GM12878 (cell line): ENCODE data around the gene SLC35E2B. TPM values are rescaled to one million over a fixed set of nuclear protein-coding genes. Genes with fewer than 3 reads are reported as not detected.
A peak's percentile ranks its signal among the peaks of the same experiment; 100 is the strongest.

Source experiments
- ATAC-seq: fragments of 200-7000 bp; cut with Tn5 transposase; 3 replicates; pipeline ENCODE4 v1.9.1; 2020; ENCODE audit warnings: mild to moderate bottlenecking, moderate library complexity
- BruUV-seq: library from RNA; stranded (reverse); fragments of 400-500 nt; replicated peaks from 2 replicates; lab custom pipeline; 2021; lab: Mats Ljungman, UMichigan
- CTCF ChIA-PET: fragments of 300-600 bp; sonication (Branson Sonifier 250); formaldehyde crosslinking; extraction: SDS; loops from one replicate; lab custom pipeline; 2021; ENCODE audit warnings: inconsistent platforms; lab: Yijun Ruan, JAX
- POLR2A ChIA-PET: fragments of 350-600 bp; formaldehyde crosslinking; extraction: SDS; loops from one replicate; lab custom pipeline; 2021; ENCODE audit warnings: inconsistent platforms; lab: Charles Lee
- RAD21 ChIA-PET: fragments of 300-600 bp; sonication (Branson Sonifier 250); formaldehyde crosslinking; loops from one replicate; lab custom pipeline; 2023; ENCODE audit warnings: antibody characterized with exemption; ENCODE audit not compliant: unreplicated experiment; lab: Charles Lee
- SMC1A ChIA-PET: fragments of 300-600 bp; sonication (Branson Sonifier 250); formaldehyde crosslinking; loops from one replicate; lab custom pipeline; 2023; ENCODE audit not compliant: unreplicated experiment, uncharacterized antibody; lab: Charles Lee
- DNase-seq: peaks from one replicate; pipeline ENCODE4 v3.0.0-alpha.2; 2011; ENCODE audit warnings: low read depth, low spot score
- FAIRE-seq: peaks from 3 replicates; lab custom pipeline; 2011; peaks lifted over from hg19 to GRCh38; lab: Jason Lieb, UNC
- H2AFZ ChIP-seq: 2 replicates; pipeline ENCODE4 v1.6.0; 2011; ENCODE audit warnings: low read depth, low read length, control low read depth; ENCODE audit not compliant: control insufficient read depth
- H3K27ac ChIP-seq: 2 replicates; pipeline ENCODE4 v1.5.1; 2011; ENCODE audit warnings: control low read depth; ENCODE audit not compliant: control insufficient read depth, insufficient read depth
- H3K27me3 ChIP-seq, 2 experiments: replicated peaks in 1 of 2; 2 replicates each; pipeline versions ENCODE4 v1.6.0 to v1.6.1; 2011; ENCODE audit warnings: low read length in 1 of 2; ENCODE audit not compliant: control insufficient read depth in 2 of 2, insufficient read depth in 2 of 2
- H3K36me3 ChIP-seq, 2 experiments: 2 replicates each; pipeline ENCODE4 v1.5.1; 2011; ENCODE audit warnings: low read length in 1 of 2; ENCODE audit not compliant: control insufficient read depth in 2 of 2, insufficient read depth in 2 of 2
- H3K4me1 ChIP-seq: 2 replicates; pipeline ENCODE4 v1.6.1; 2011; ENCODE audit warnings: mild to moderate bottlenecking, low read length, moderate library complexity, mixed read lengths; ENCODE audit not compliant: control insufficient read depth, insufficient read depth
- H3K4me2 ChIP-seq: 2 replicates; pipeline ENCODE4 v1.6.0; 2011; ENCODE audit warnings: control low read depth; ENCODE audit not compliant: control insufficient read depth, insufficient read depth
- H3K4me3 ChIP-seq: fragments of 200-600 bp; sonication (generic); 2 replicates; pipeline ENCODE4 v1.5.1; 2016
- H3K79me2 ChIP-seq: 2 replicates; pipeline ENCODE4 v1.6.0; 2011; ENCODE audit warnings: low read length; ENCODE audit not compliant: control insufficient read depth, insufficient read depth
- H3K9ac ChIP-seq: 2 replicates; pipeline ENCODE4 v1.8.0; 2011; ENCODE audit warnings: low read length, control low read depth, mixed read lengths; ENCODE audit not compliant: control insufficient read depth, insufficient read depth
- H3K9me3 ChIP-seq: replicated peaks from 3 replicates; pipeline ENCODE4 v1.5.1; 2011; ENCODE audit warnings: mild to moderate bottlenecking, low read length; ENCODE audit not compliant: control insufficient read depth, insufficient read depth
- H4K20me1 ChIP-seq: 2 replicates; pipeline ENCODE4 v1.6.0; 2011; ENCODE audit not compliant: control insufficient read depth, insufficient read depth
- JUND ChIP-seq: IDR thresholded peaks from 2 replicates; pipeline ENCODE4 v1.6.1; 2012; ENCODE audit warnings: low read depth, mild to moderate bottlenecking, low read length, improper control_type of control experiment, moderate library complexity
- NR2F1 ChIP-seq: fragments of 450-650 bp; conservative IDR thresholded peaks from 2 replicates; pipeline ENCODE4 v1.6.1; 2017; ENCODE audit warnings: mild to moderate bottlenecking
- POLR2A ChIP-seq: IDR thresholded peaks from 2 replicates; pipeline ENCODE4 v1.6.1; 2011; ENCODE audit warnings: low read depth, mild to moderate bottlenecking, low read length
- RAD51 ChIP-seq: fragments of 450-650 bp; IDR thresholded peaks from 2 replicates; pipeline ENCODE4 v1.6.1; 2016; ENCODE audit warnings: moderate library complexity, mild to moderate bottlenecking, inconsistent platforms
- YY1 ChIP-seq: IDR thresholded peaks from 2 replicates; pipeline ENCODE4 v1.6.1; 2011; ENCODE audit warnings: low read depth, mild to moderate bottlenecking, low read length
- ZNF622 ChIP-seq: fragments of 450-650 bp; IDR thresholded peaks from 2 replicates; pipeline ENCODE4 v1.6.1; 2017; ENCODE audit warnings: mild to moderate bottlenecking, inconsistent platforms
- WGBS: methylation state at CpG from one replicate; pipeline ENCODE4 v1.1.6; 2016; ENCODE audit warnings: low lambda C conversion rate; ENCODE audit not compliant: insufficient replicate concordance, insufficient coverage; ENCODE audit errors: missing lambda C conversion rate; 5-methylcytosine and 5-hydroxymethylcytosine counted together
- in situ Hi-C: fragments of 300-500 bp; cut with MboI; formaldehyde crosslinking; loops from 9 replicates; pipeline ENCODE4 v1.14.3; 2018; ENCODE audit warnings: mixed read lengths
- intact Hi-C: fragments of 100-400 bp; cut with micrococcal nuclease; formaldehyde crosslinking; loops from one replicate; pipeline ENCODE4 v1.14.2; 2022; ENCODE audit not compliant: unreplicated experiment
- polyA plus RNA-seq, 11 experiments: library from polyadenylated mRNA; depleted of rRNA in 4 of 11; unstranded in 6 of 11; stranded (reverse) in 5 of 11; fragments of >200 nt; fragmentation: Nextera tagmentation in 4 of 11; fragmentation: Illumina TruSeq in 1 of 11; extraction: Ambion mirVana in 4 of 11; extraction: Trizol in 1 of 11; gene quantifications; 1 replicate in 1 of 11; 2 replicates in 10 of 11; pipeline versions ENCODE4 v1.2.1 to v1.2.3, GENCODE V29; 2011 to 2016; ENCODE audit warnings: inconsistent platforms in 2 of 11, missing spikeins in 2 of 11, low read depth in 1 of 11
- total RNA-seq, 4 experiments: library from RNA; depleted of rRNA in 3 of 4; stranded (reverse); fragments of >200 nt in 3 of 4; fragmentation: Illumina TruSeq in 1 of 4; extraction: Trizol in 1 of 4; gene quantifications; 2 replicates each; pipeline versions ENCODE4 v1.2.1 to v1.2.3, GENCODE V29; 2013 to 2021
- TF ChIP-seq, protein P1 (sequence below): fragments of 450-650 bp; IDR thresholded peaks from 2 replicates; pipeline ENCODE4 v1.6.1; 2016; ENCODE audit warnings: mild to moderate bottlenecking

The SLC35E2B gene
- total and polyA plus RNA-seq, 10 of the 15 experiments (the other 5 are each of a cell fraction or from before 2014, with no cell fraction given) = 2.6 to 36.7 (median 18.6) TPM

DNA sequence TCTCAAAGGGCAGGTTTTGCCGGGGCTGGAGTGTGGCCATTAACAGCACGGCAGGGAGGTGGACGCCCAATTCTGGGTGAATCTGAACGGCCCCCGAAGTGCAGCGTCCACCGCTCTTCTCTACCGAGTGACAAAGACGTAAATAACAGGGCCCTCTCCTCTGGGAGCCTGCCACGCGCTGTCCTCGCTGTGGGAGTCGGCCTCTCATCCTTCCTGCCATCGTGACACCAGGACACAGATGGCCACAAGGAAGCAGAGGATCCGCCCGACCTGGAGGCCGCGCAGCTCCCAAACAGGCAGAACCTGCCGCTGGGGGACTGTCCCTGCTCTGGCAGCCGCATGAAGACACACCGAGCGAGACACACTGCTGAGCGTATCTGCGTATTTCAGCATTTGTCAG, 21.7 kb downstream of the SLC35E2B start:
- no peak overlapping the region for H3K27ac ChIP-seq
- SMC1A ChIA-PET = no interaction called here
- H3K9ac ChIP-seq = no peak overlapping the region
- no peak overlapping the region for H2AFZ ChIP-seq
- H3K9me3 ChIP-seq = no peaks in the 10 kb centered on the region
- H4K20me1 ChIP-seq = no peaks in the 10 kb centered on the region
- FAIRE-seq = no peak
- in situ Hi-C loops = no loop called here
- no peak overlapping the region for H3K4me2 ChIP-seq
- TF ChIP-seq ZNF622 (no peak), POLR2A (peak; percentile 24; the same call in 1 of the 2 replicates), JUND (no peak), NR2F1 (no peak), YY1 (no peak), RAD51 (no peak)
- TF ChIP-seq, protein P1, sequence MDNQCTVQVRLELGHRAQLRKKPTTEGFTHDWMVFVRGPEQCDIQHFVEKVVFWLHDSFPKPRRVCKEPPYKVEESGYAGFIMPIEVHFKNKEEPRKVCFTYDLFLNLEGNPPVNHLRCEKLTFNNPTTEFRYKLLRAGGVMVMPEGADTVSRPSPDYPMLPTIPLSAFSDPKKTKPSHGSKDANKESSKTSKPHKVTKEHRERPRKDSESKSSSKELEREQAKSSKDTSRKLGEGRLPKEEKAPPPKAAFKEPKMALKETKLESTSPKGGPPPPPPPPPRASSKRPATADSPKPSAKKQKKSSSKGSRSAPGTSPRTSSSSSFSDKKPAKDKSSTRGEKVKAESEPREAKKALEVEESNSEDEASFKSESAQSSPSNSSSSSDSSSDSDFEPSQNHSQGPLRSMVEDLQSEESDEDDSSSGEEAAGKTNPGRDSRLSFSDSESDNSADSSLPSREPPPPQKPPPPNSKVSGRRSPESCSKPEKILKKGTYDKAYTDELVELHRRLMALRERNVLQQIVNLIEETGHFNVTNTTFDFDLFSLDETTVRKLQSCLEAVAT = 0 out of 2 replicates have a peak, but pooled peaks have one; percentile 25
- TF ChIP-seq, all 136 proteins: peak for 2
- DNase-seq (no peak), ATAC-seq (no peak)
- intact Hi-C loops = no loop called here
- H3K79me2 ChIP-seq = no peaks in the 10 kb centered on the region; the same call in 1 of the 2 replicates
- no TSS peak for BruUV-seq
- H3K4me1 ChIP-seq = no peaks in the 10 kb centered on the region
- ChIA-PET POLR2A (no interaction called here), RAD21 (no interaction called here), CTCF (no interaction called here)
- no peaks in the 10 kb centered on the region for H3K27me3 ChIP-seq
- peaks cover 5 to 7% of the 10 kb centered on the region in 2 experiments for H3K36me3 ChIP-seq
- H3K4me3 ChIP-seq = no peak overlapping the region
- 97% methylated on average over 24 of the region's 24 CpGs for WGBS
